CMK (cell line): ENCODE measurements around the gene HOXB1.
"Not testable (repeated sequence)": the region's sequence is repeated elsewhere in the genome, so short reads cannot be mapped to it uniquely, and the experiment has no call there.

Experiments used
- DNase-seq: peaks from one replicate; pipeline ENCODE4 v3.0.0-alpha.2; 2010; ENCODE audit warnings: low read depth

Gene HOXB1

GRCh38 chr17:48494335-48494734, 36.5 kb downstream of the HOXB1 start:
- no peak for DNase-seq

- no peak for DNase-seq
Measured at GRCh38 chr17:48492401-48493298, 38.2 kb downstream of the HOXB1 start.

GRCh38 chr17:48491527-48492273, 39.1 kb downstream of the HOXB1 start:
- DNase-seq, result peak; percentile 58

GRCh38 chr17:48490451-48490892, 40.3 kb downstream of the HOXB1 start:
- DNase-seq, result no peak

- no peak for DNase-seq
Measured at GRCh38 chr17:48489781-48490180, 41.0 kb downstream of the HOXB1 start.

- DNase-seq, result peak; percentile 97
Measured at GRCh38 chr17:48488548-48489106, 42.2 kb downstream of the HOXB1 start.

- no peak for DNase-seq
Measured at GRCh38 chr17:48487221-48487620, 43.6 kb downstream of the HOXB1 start.

GRCh38 chr17:48486557-48486956, 44.3 kb downstream of the HOXB1 start:
- DNase-seq, result no peak

GRCh38 chr17:48484850-48485249, 46.0 kb downstream of the HOXB1 start:
- no peak for DNase-seq

GRCh38 chr17:48484256-48484655, 46.6 kb downstream of the HOXB1 start:
- no peak for DNase-seq

- DNase-seq, result peak; percentile 89
Measured at GRCh38 chr17:48483471-48484131, 47.2 kb downstream of the HOXB1 start.

GRCh38 chr17:48483004-48483403, 47.8 kb downstream of the HOXB1 start:
- DNase-seq, result no peak

- DNase-seq, result not testable (repeated sequence)
Measured at GRCh38 chr17:48482301-48482700, 48.5 kb downstream of the HOXB1 start.

GRCh38 chr17:48479014-48479402, 51.8 kb downstream of the HOXB1 start:
- no peak for DNase-seq
